ENCODE results near the gene OXA1L. TPM values are rescaled to one million over a fixed set of nuclear protein-coding genes. Genes with fewer than 3 reads are reported as not detected.

Gene OXA1L
- total RNA-seq, 2 donors from 2014 or later = 93.0 to 96.1 TPM

- Histone ChIP-seq H3K27me3 (no peaks in the 10 kb centered on the region), H3K9me3 (no peaks in the 10 kb centered on the region), H3K4me1 (no peaks in the 10 kb centered on the region), H3K4me3 (no peak overlapping the region), H3K36me3 (no peaks in the 10 kb centered on the region), H3K27ac (no peak overlapping the region)
- no peak for TF ChIP-seq CTCF (IDR thresholded peaks at IDR 0.05)
- DNase-seq (ENCODE audit: low spot score) = no peak
Observed at GRCh38 chr14:22808388-22809209, 42.1 kb downstream of the OXA1L start.

- TF ChIP-seq CTCF (IDR thresholded peaks at IDR 0.05) = no peak
- H3K4me1 ChIP-seq = no peaks in the 10 kb centered on the region
- H3K36me3 ChIP-seq = no peaks in the 10 kb centered on the region
- no peak for DNase-seq (ENCODE audit: low spot score)
- H3K27ac ChIP-seq = no peak overlapping the region
- H3K4me3 ChIP-seq = no peak overlapping the region
- H3K9me3 ChIP-seq = no peaks in the 10 kb centered on the region
- no peaks in the 10 kb centered on the region for H3K27me3 ChIP-seq
Observed at GRCh38 chr14:22811722-22812121, 45.2 kb downstream of the OXA1L start.

- no peak for DNase-seq (ENCODE audit: low spot score)
- Histone ChIP-seq H3K36me3 (no peaks in the 10 kb centered on the region), H3K4me1 (peaks cover 0 to 1% of the 10 kb centered on the region in 2 donors), H3K9me3 (no peaks in the 10 kb centered on the region), H3K4me3 (no peak overlapping the region), H3K27ac (no peak overlapping the region), H3K27me3 (no peaks in the 10 kb centered on the region)
- no peak for TF ChIP-seq CTCF (IDR thresholded peaks at IDR 0.05)
Observed at GRCh38 chr14:22812744-22813143, 46.3 kb downstream of the OXA1L start.

DNA sequence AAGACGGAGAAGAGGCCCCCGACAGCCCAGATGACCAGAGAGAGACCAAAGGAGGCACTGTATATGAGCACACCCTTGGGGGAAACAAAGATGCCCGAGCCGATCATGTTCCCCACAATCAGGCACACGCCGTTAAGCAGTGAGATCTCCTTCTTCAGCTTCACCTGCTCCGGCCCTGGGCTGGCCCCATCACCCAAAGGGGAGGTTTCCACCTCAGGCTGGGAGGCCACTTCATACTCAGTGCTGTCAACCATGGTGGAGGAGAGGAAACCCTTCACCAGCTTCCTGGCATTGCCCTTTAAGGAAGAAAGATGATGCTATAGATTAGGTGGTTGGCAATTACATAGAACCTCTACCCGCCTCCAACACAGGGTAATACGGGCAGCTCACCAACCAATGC, 46.7 kb downstream of the OXA1L start:
- TF ChIP-seq CTCF (IDR thresholded peaks at IDR 0.05) = no peak
- no peak overlapping the region for H3K27ac ChIP-seq
- peaks cover 0 to 5% of the 10 kb centered on the region in 2 donors for H3K4me1 ChIP-seq
- no peaks in the 10 kb centered on the region for H3K27me3 ChIP-seq
- H3K36me3 ChIP-seq = no peaks in the 10 kb centered on the region
- H3K9me3 ChIP-seq = no peaks in the 10 kb centered on the region
- no peak for DNase-seq (ENCODE audit: low spot score)
- no peak overlapping the region for H3K4me3 ChIP-seq

DNA sequence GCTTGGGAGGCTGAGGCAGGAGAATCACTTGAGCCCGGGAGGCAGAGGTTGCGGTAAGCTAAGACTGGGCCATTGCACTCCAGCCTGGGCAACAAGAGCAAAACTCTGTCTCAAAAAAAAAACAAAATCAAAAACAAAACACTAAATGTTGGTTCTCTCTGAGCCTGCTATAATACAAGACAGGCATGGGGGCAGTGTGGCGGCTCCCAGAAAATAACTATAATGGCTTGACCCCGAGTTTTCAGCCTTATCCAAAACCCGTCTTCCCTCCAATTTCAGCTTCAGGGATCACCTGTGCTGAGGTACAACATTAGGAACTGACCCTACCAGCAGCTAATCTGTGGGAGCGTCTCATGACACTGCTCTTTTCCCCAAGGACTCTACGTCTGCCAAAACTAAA, 47.9 kb downstream of the OXA1L start:
- Histone ChIP-seq H3K4me1 (peaks cover 0 to 12% of the 10 kb centered on the region in 2 donors), H3K27me3 (no peaks in the 10 kb centered on the region), H3K4me3 (no peak overlapping the region), H3K27ac (no peak overlapping the region), H3K9me3 (no peaks in the 10 kb centered on the region), H3K36me3 (no peaks in the 10 kb centered on the region)
- TF ChIP-seq CTCF (IDR thresholded peaks at IDR 0.05) = no peak
- no peak for DNase-seq (ENCODE audit: low spot score)
